ENCODE results near the gene WFDC8. TPM values are rescaled to one million over a fixed set of nuclear protein-coding genes. Genes with fewer than 3 reads are reported as not detected.
"Not testable (repeated sequence)": the region's sequence is repeated elsewhere in the genome, so short reads cannot be mapped to it uniquely, and the experiment has no call there.

The WFDC8 gene
- total RNA-seq, 4 donors from 2014 or later: not detected

DNA sequence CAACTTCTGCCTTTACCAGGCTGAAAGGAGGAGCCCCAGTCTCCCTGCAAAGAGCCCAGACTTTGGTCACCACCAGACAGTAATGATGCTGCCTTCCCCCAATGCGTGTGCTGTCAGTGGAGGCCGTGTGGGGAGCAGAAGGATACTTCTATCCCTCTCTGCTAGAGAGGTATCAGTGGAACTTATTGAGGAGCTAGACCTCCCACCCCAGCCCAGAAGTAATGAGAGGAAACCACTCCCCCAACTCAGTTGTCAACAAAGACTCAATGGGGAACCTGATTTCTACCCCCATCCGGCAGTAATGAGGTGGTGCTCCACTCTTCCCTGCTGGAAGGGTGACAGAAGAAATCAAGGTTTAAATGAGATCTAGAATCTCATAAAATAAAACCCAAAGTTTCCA, 4.4 kb upstream of the WFDC8 start:
- Histone ChIP-seq H3K4me1 (no peaks in the 10 kb centered on the region), H3K4me3 (no peak overlapping the region), H3K9me3 (no peaks in the 10 kb centered on the region), H3K27ac (no peak overlapping the region), H3K27me3 (peaks cover 17% of the 10 kb centered on the region), H3K36me3 (no peaks in the 10 kb centered on the region)
- 84% methylated on average over 3 of the region's 3 CpGs for WGBS
- DNase-seq (ENCODE audit: low spot score in 2 of 2): no peak
- TF ChIP-seq CTCF (IDR thresholded peaks at IDR 0.05) (no peak), POLR2A (IDR thresholded peaks at IDR 0.05) (no peak)

- Histone ChIP-seq H3K27me3 (peaks cover 15% of the 10 kb centered on the region), H3K9me3 (no peaks in the 10 kb centered on the region), H3K4me1 (no peaks in the 10 kb centered on the region), H3K27ac (no peak overlapping the region), H3K36me3 (no peaks in the 10 kb centered on the region), H3K4me3 (no peak overlapping the region)
- TF ChIP-seq EP300 (IDR thresholded peaks at IDR 0.05): no peak
- no peak for TF ChIP-seq POLR2AphosphoS5 (IDR thresholded peaks at IDR 0.05)
- TF ChIP-seq CTCF (IDR thresholded peaks at IDR 0.05): no peak
- TF ChIP-seq POLR2A (IDR thresholded peaks at IDR 0.05): no peak
- no peak for DNase-seq (ENCODE audit: low spot score in 2 of 2)
These were observed 2.6 kb upstream of the WFDC8 start for GRCh38 chr20:45581702-45582101.

DNA sequence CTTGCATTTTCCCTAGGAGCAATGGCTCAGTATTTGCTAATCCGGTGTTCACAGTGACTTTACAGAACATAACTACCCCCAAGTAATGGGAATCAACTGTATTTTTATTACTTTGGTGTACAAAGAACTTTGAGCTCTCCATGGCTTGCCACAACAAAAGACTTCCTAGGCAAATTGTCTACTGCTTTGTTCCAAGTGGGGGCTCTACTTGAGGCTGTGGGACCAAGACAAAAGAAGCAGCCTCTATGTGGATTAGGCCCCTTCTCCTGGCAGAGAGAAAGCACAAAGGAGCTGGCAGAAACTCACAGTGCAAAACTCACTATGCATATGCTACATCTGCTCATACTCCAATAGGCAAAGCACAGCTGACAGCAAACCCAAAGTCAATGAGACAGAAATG, 853 bp downstream of the WFDC8 start:
- H3K27ac ChIP-seq: no peak overlapping the region
- no peak for DNase-seq (ENCODE audit: low spot score in 2 of 2)
- H3K4me1 ChIP-seq: no peaks in the 10 kb centered on the region
- H3K27me3 ChIP-seq: peaks cover 18% of the 10 kb centered on the region
- no peaks in the 10 kb centered on the region for H3K9me3 ChIP-seq
- no peak overlapping the region for H3K4me3 ChIP-seq
- TF ChIP-seq CTCF (IDR thresholded peaks at IDR 0.05): no peak
- TF ChIP-seq POLR2AphosphoS5 (IDR thresholded peaks at IDR 0.05): no peak
- no peak for TF ChIP-seq POLR2A (IDR thresholded peaks at IDR 0.05)
- no peak for TF ChIP-seq EP300 (IDR thresholded peaks at IDR 0.05)
- WGBS: 74% methylated on average over 1 of the region's 1 CpG
- no peaks in the 10 kb centered on the region for H3K36me3 ChIP-seq

DNA sequence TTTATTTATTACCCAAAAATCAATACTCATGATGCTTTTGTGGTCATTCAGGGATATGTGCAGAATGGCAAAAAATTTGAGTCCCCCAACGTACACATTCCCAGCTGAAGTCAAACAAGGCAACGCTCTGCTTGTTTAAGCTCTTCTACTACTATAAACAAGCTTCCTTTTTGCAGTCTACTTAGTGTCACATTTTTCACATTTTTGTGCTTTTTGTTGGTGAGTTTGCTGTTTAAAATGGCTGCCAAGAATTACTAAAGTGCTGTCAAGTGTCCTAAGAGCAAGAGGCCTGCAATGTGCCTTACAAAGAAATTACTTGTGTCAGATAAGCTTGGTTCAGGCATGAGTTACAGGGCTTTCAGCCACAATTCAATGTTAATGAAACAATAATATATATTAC, 2.1 kb downstream of the WFDC8 start:
- TF ChIP-seq POLR2AphosphoS5 (IDR thresholded peaks at IDR 0.05): no peak
- no peak for TF ChIP-seq EP300 (IDR thresholded peaks at IDR 0.05)
- TF ChIP-seq POLR2A (IDR thresholded peaks at IDR 0.05): no peak
- Histone ChIP-seq H3K4me3 (no peak overlapping the region), H3K27ac (no peak overlapping the region), H3K4me1 (no peaks in the 10 kb centered on the region), H3K36me3 (no peaks in the 10 kb centered on the region), H3K27me3 (peaks cover 21% of the 10 kb centered on the region), H3K9me3 (no peaks in the 10 kb centered on the region)
- DNase-seq (ENCODE audit: low spot score in 2 of 2): no peak
- 44% methylated on average over 2 of the region's 2 CpGs for WGBS

DNA sequence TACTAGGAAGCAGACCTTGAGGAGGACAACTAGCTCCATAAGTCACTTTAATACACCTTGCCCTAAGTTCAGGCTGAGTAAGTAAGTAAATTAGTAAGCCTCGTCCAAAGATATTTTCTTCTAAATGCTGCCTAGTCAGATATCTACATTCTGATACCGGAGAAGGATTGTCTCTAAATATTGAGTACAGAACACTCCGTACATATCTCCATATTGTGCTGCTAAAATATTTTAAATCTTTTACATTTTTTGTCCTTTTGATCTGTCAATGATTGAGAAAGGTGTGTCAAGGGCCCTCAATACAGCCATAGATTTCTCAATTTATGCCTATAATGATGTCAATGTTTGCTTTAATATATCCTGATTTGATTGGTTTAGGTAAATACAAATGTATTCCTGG, 3.2 kb downstream of the WFDC8 start:
- peaks cover 18% of the 10 kb centered on the region for H3K27me3 ChIP-seq
- WGBS: 83% methylated on average over 3 of the region's 3 CpGs
- DNase-seq (ENCODE audit: low spot score in 2 of 2): no peak
- no peak overlapping the region for H3K4me3 ChIP-seq
- no peak overlapping the region for H3K27ac ChIP-seq
- no peaks in the 10 kb centered on the region for H3K4me1 ChIP-seq
- no peak for TF ChIP-seq POLR2A (IDR thresholded peaks at IDR 0.05)
- no peak for TF ChIP-seq POLR2AphosphoS5 (IDR thresholded peaks at IDR 0.05)
- no peak for TF ChIP-seq EP300 (IDR thresholded peaks at IDR 0.05)
- TF ChIP-seq CTCF (IDR thresholded peaks at IDR 0.05): no peak
- H3K36me3 ChIP-seq: no peaks in the 10 kb centered on the region
- no peaks in the 10 kb centered on the region for H3K9me3 ChIP-seq

- H3K36me3 ChIP-seq; H3K9me3 ChIP-seq; DNase-seq (ENCODE audit: low spot score in 2 of 2); H3K27ac ChIP-seq; H3K4me1 ChIP-seq; H3K4me3 ChIP-seq; H3K27me3 ChIP-seq: not testable (repeated sequence)
- WGBS: 88% methylated on average over 1 of the region's 1 CpG
These were observed 9.4 kb downstream of the WFDC8 start for GRCh38 chr20:45569650-45570049.

All from suprapubic skin (tissue), 4 donors.